Tibial nerve (tissue), 4 donors: ENCODE results near the gene HIP1R. TPM values are rescaled to one million over a fixed set of nuclear protein-coding genes. Genes with fewer than 3 reads are reported as not detected.

Experiments used
- DNase-seq, 2 donors: peaks; one replicate each; pipeline ENCODE4 v3.0.0-alpha.2; 2019; ENCODE audit warnings: low spot score in 2 of 2
- H3K27ac ChIP-seq, 4 donors: fragments of 200-600 bp; sonication (generic) in 3 of 4; one replicate each; pipeline ENCODE4 v1.5.1; 2017 to 2019; ENCODE audit warnings: mild to moderate bottlenecking in 1 of 4
- H3K27me3 ChIP-seq, 2 donors: fragments of 200-600 bp; sonication (generic) in 1 of 2; one replicate each; pipeline versions ENCODE4 v1.5.1 to v1.6.0; 2017 to 2019
- H3K36me3 ChIP-seq, 3 donors: fragments of 200-600 bp; sonication (generic); one replicate each; pipeline ENCODE4 v1.5.1; 2018 to 2019
- H3K4me1 ChIP-seq, 4 donors: fragments of 200-600 bp; sonication (generic) in 3 of 4; one replicate each; pipeline ENCODE4 v1.5.1; 2017 to 2019
- H3K4me3 ChIP-seq, 4 donors: fragments of 200-600 bp; sonication (generic) in 3 of 4; one replicate each; pipeline ENCODE4 v1.5.1; 2017 to 2019; ENCODE audit warnings: mild to moderate bottlenecking in 1 of 4, moderate library complexity in 1 of 4
- H3K9me3 ChIP-seq, 4 donors: fragments of 200-600 bp; sonication (generic) in 3 of 4; one replicate each; pipeline ENCODE4 v1.5.1; 2017 to 2019
- EP300 ChIP-seq, 2 donors: sonication (generic); formaldehyde crosslinking; IDR thresholded peaks; one replicate each; pipeline ENCODE4 v1.6.1; 2017; ENCODE audit warnings: antibody characterized with exemption in 2 of 2, mild to moderate bottlenecking in 1 of 2
- POLR2A ChIP-seq, 2 donors: fragments of 450-650 bp; IDR thresholded peaks; one replicate each; pipeline ENCODE4 v1.6.1; 2017; ENCODE audit warnings: antibody characterized with exemption in 2 of 2, mild to moderate bottlenecking in 2 of 2, moderate library complexity in 2 of 2
- WGBS, 2 donors: methylation state at CpG; one replicate each; pipeline ENCODE4 v1.1.5; 2018; 5-methylcytosine and 5-hydroxymethylcytosine counted together
- total RNA-seq, 4 donors: library from RNA; depleted of rRNA; stranded (reverse); fragments of >200 nt; gene quantifications; one replicate each; pipeline ENCODE4 v1.1.0, GENCODE V29; 2016
- TF ChIP-seq, protein P1 (sequence below), 5 experiments: fragments of 200-600 bp in 3 of 5; fragments of 450-650 bp in 2 of 5; sonication (generic) in 3 of 5; IDR thresholded peaks; one replicate each; pipeline ENCODE4 v1.5.1; 2016 to 2019; ENCODE audit warnings: antibody characterized with exemption in 5 of 5, mild to moderate bottlenecking in 3 of 5, moderate library complexity in 2 of 5

Gene HIP1R
- total RNA-seq, 4 donors from 2014 or later, result 10.3 to 22.5 (median 16.9) TPM

DNA sequence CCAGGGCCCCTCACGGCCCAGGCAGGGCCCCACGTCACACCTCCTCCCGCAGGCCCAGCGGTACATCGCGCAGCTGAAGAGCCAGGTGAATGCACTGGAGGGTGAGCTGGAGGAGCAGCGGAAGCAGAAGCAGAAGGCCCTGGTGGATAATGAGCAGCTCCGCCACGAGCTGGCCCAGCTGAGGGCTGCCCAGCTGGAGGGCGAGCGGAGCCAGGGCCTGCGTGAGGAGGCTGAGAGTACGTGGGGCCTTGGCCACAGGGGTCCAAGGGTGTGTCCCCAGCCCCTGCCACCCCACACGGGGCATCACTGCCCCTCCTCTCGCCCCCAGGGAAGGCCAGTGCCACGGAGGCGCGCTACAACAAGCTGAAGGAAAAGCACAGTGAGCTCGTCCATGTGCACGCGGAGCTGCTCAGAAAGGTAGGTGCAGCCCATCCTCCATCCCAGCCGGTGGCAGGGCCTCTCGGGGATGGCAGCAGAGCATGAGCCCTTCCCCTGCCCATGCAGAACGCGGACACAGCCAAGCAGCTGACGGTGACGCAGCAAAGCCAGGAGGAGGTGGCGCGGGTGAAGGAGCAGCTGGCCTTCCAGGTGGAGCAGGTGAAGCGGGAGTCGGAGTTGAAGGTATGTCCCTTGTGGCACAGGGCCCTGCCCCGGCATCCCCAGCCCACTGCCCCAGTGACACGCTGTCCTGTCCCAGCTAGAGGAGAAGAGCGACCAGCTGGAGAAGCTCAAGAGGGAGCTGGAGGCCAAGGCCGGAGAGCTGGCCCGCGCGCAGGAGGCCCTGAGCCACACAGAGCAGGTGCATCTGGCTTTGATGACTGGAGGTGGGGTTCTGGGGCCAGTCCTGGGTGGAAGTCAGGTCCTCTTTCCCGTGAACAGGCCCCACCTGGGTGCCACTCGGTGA is 20.9 kb downstream of the HIP1R start:
- Histone ChIP-seq H3K4me1 (peaks cover 0 to 37% (median 19%) of the 10 kb centered on the region in 4 donors), H3K27me3 (no peaks in the 10 kb centered on the region), H3K36me3 (peaks cover 0 to 14% (median 0%) of the 10 kb centered on the region in 3 donors), H3K27ac (no peak overlapping the region), H3K4me3 (no peak overlapping the region), H3K9me3 (no peaks in the 10 kb centered on the region)
- WGBS, 2 donors, result 85 to 92% methylated on average over 27 to 36 of the region's 40 CpGs
- TF ChIP-seq POLR2A (IDR thresholded peaks at IDR 0.05) (no peak), EP300 (IDR thresholded peaks at IDR 0.05) (no peak)
- TF ChIP-seq, protein P1, sequence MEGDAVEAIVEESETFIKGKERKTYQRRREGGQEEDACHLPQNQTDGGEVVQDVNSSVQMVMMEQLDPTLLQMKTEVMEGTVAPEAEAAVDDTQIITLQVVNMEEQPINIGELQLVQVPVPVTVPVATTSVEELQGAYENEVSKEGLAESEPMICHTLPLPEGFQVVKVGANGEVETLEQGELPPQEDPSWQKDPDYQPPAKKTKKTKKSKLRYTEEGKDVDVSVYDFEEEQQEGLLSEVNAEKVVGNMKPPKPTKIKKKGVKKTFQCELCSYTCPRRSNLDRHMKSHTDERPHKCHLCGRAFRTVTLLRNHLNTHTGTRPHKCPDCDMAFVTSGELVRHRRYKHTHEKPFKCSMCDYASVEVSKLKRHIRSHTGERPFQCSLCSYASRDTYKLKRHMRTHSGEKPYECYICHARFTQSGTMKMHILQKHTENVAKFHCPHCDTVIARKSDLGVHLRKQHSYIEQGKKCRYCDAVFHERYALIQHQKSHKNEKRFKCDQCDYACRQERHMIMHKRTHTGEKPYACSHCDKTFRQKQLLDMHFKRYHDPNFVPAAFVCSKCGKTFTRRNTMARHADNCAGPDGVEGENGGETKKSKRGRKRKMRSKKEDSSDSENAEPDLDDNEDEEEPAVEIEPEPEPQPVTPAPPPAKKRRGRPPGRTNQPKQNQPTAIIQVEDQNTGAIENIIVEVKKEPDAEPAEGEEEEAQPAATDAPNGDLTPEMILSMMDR (IDR thresholded peaks at IDR 0.05), result no peak
- DNase-seq, result no peak

DNA sequence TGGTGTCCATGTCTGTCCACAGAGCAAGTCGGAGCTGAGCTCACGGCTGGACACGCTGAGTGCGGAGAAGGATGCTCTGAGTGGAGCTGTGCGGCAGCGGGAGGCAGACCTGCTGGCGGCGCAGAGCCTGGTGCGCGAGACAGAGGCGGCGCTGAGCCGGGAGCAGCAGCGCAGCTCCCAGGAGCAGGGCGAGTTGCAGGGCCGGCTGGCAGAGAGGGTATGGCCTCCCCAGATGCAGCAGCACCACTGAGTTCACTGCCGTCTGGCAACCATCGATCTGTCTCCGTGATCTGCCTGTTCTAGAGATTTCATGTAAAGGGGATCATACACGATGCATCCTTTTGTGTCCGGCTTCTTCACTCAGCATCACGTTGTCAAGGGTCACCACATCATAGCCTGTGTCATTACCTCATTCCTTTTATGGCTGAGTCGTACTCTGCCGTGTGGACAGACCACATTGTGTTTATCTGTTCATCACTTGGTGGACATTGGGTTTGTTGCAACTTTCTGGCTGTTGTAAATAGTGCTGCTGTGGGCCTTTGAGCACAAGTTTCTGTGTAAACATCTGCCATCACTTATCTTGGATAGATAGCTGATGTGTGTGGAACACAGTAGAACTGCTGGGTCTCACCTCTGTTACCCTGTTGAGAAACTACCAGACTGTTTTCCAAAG is 21.9 kb downstream of the HIP1R start:
- WGBS, 2 donors, result 82 to 84% methylated on average over 20 to 24 of the region's 24 CpGs
- Histone ChIP-seq H3K4me3 (no peak overlapping the region), H3K9me3 (no peaks in the 10 kb centered on the region), H3K27ac (no peak overlapping the region), H3K27me3 (no peaks in the 10 kb centered on the region), H3K36me3 (peaks cover 0 to 14% (median 0%) of the 10 kb centered on the region in 3 donors), H3K4me1 (peaks cover 0 to 39% (median 21%) of the 10 kb centered on the region in 4 donors)
- no peak for DNase-seq
- TF ChIP-seq EP300 (IDR thresholded peaks at IDR 0.05) (no peak), POLR2A (IDR thresholded peaks at IDR 0.05) (no peak)
- TF ChIP-seq, protein P1 (IDR thresholded peaks at IDR 0.05), result no peak

DNA sequence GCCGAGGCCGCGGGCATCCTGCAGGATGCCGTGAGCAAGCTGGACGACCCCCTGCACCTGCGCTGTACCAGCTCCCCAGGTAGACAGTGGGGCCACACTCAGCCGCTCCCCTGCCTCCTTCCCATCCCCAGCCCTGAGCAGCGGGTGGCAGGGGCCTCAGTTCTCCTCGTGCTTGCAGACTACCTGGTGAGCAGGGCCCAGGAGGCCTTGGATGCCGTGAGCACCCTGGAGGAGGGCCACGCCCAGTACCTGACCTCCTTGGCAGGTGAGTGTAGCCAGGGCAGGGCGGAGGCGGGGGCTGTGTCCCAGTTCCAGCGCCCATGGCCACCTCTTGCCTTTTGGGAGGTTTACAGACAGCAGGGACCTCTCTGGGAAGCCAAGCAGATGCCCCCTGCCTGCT is 22.9 kb downstream of the HIP1R start:
- peaks cover 0 to 14% (median 0%) of the 10 kb centered on the region in 3 donors for H3K36me3 ChIP-seq
- DNase-seq, result no peak
- no peaks in the 10 kb centered on the region for H3K27me3 ChIP-seq
- peaks cover 0 to 39% (median 24%) of the 10 kb centered on the region in 4 donors for H3K4me1 ChIP-seq
- 86 to 89% methylated on average over 10 to 12 of the region's 14 CpGs for WGBS, 2 donors
- H3K9me3 ChIP-seq, result no peaks in the 10 kb centered on the region
- no peak overlapping the region for H3K27ac ChIP-seq
- no peak overlapping the region for H3K4me3 ChIP-seq
- TF ChIP-seq POLR2A (IDR thresholded peaks at IDR 0.05), result no peak
- TF ChIP-seq, protein P1 (IDR thresholded peaks at IDR 0.05), result no peak
- no peak for TF ChIP-seq EP300 (IDR thresholded peaks at IDR 0.05)

DNA sequence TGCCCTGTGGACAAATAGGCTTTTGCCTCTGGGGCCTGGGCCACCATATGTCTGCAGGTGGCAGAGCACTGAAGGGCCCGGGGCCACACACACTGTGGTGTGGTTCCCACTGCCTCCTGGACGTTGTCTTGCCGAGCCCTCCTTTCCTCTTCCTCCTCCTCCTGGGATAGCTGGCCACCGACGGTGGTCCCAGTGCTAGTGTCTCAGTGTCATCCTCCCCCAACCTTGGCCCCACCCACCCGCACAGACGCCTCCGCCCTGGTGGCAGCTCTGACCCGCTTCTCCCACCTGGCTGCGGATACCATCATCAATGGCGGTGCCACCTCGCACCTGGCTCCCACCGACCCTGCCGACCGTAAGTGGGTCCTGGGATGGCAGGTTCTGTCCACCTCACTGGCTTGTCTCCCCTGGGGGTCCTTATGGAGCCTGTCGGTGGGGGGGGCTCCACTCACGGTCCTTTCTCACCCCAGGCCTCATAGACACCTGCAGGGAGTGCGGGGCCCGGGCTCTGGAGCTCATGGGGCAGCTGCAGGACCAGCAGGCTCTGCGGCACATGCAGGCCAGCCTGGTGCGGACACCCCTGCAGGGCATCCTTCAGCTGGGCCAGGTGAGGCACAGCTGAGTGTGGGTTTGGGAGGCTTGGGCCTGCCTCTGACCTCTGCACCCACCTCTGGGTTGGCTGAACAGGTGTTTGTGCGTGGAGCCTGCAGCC is 23.5 kb downstream of the HIP1R start:
- TF ChIP-seq POLR2A (IDR thresholded peaks at IDR 0.05), result no peak
- TF ChIP-seq, protein P1 (IDR thresholded peaks at IDR 0.05), result no peak
- TF ChIP-seq EP300 (IDR thresholded peaks at IDR 0.05), result no peak
- 86 to 89% methylated on average over 22 of the region's 22 CpGs for WGBS, 2 donors
- no peak for DNase-seq

More for the DNA sequence above, 23.5 kb downstream of the HIP1R start:
- H3K27me3 ChIP-seq, result no peaks in the 10 kb centered on the region
- no peaks in the 10 kb centered on the region for H3K9me3 ChIP-seq
- H3K36me3 ChIP-seq, result peaks cover 0 to 14% (median 0%) of the 10 kb centered on the region in 3 donors
- no peak overlapping the region for H3K27ac ChIP-seq
- no peak overlapping the region for H3K4me3 ChIP-seq
- peaks cover 0 to 39% (median 27%) of the 10 kb centered on the region in 4 donors for H3K4me1 ChIP-seq
